Measurements from ENCODE around the gene ATF5. TPM values are rescaled to one million over a fixed set of nuclear protein-coding genes. Genes with fewer than 3 reads are reported as not detected.

ATF5 gene
- total and polyA plus RNA-seq, 2 of the 8 experiments (the other 6 are each of a cell fraction or from before 2014, with no cell fraction given) = 6.2 to 13.1 TPM

DNA sequence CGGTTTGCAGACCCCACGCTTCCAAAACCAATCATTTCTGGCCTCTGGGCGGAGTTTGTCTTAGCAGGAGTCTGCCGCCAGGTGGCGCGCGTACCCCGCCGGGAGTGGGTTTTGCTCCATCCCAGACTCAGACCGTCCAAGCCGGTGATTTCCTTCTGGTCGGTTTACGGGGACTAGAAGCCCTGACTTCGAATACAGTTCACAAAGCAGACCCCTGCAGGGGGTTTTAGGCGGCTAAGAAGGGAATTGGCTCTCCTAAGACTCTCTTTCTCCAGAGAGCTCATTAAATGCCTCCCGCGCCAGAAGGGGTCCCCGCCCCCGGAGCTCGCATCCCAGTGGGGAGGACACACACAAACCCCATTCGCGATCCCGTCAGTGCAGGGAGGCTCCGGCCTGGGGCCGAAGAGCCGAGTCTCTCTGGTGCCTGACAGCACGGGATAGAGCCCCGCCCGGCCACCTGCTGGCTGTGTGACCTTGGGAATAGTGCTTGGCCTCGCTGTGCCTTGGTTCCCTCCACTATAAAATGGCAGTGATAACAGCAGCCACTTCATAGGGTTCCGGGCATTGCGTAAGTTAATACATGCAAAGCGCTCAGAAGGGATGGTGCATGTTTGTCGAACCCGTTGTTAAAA is 8.9 kb downstream of the ATF5 start (continued):
- TF ChIP-seq, protein P1, sequence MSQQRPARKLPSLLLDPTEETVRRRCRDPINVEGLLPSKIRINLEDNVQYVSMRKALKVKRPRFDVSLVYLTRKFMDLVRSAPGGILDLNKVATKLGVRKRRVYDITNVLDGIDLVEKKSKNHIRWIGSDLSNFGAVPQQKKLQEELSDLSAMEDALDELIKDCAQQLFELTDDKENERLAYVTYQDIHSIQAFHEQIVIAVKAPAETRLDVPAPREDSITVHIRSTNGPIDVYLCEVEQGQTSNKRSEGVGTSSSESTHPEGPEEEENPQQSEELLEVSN (IDR thresholded peaks at IDR 0.05) = 0 out of 2 replicates have a peak, but pooled peaks have one; percentile 54

All from H1 (cell line).